ENCODE data around the gene XXYLT1. TPM values are rescaled to one million over a fixed set of nuclear protein-coding genes. Genes with fewer than 3 reads are reported as not detected.
A peak's percentile ranks its signal among the peaks of the same experiment; 100 is the strongest.

Gene XXYLT1
- total and polyA plus RNA-seq, 7 donors: 2.5 to 13.8 (median 11.1) TPM

DNA sequence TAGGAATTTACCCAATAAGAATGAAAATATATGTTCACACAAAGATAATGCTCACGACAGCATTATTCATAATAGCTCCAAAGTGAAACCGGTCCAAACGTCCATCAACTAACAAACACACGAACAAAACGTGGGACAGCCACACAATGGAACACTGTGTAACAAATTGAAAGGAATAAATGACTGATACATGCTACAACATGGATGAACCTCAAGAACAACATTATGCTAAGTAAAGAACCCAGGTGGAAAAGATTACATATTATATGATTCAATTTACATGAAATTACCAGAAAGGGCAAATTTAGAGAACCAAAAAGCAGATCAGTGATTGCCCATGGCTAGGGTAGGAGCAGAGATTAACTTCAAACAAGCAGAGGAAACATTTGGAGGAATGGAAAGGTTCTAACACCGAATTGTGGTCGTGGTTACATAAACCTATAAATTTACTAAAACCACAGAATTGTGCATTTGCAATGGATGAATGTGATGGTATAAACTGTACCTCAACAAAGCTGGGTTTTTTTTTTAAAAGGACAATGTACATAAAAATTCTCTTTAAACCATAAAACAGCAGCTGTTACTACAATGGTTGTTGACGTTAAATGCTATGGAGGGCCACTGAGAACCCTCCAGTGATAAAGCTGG lies 76.3 kb downstream of the XXYLT1 start:
- WGBS, 2 donors: 36 to 47% methylated on average over 8 of the region's 8 CpGs
- Histone ChIP-seq H3K27ac (peak overlapping the region in 3 of 4 donors; percentile 74 to 80 (median 74)), H3K4me3 (no peak overlapping the region), H3K36me3 (no peaks in the 10 kb centered on the region), H3K27me3 (no peaks in the 10 kb centered on the region), H3K9me3 (peaks cover 0 to 5% (median 0%) of the 10 kb centered on the region in 4 donors), H3K4me1 (peaks cover 0 to 27% (median 17%) of the 10 kb centered on the region in 4 donors)
- TF ChIP-seq POLR2AphosphoS5 (IDR thresholded peaks at IDR 0.05) (no peak), EP300 (IDR thresholded peaks at IDR 0.05) (no peak), POLR2A (IDR thresholded peaks at IDR 0.05) (no peak)
- TF ChIP-seq, protein P1, sequence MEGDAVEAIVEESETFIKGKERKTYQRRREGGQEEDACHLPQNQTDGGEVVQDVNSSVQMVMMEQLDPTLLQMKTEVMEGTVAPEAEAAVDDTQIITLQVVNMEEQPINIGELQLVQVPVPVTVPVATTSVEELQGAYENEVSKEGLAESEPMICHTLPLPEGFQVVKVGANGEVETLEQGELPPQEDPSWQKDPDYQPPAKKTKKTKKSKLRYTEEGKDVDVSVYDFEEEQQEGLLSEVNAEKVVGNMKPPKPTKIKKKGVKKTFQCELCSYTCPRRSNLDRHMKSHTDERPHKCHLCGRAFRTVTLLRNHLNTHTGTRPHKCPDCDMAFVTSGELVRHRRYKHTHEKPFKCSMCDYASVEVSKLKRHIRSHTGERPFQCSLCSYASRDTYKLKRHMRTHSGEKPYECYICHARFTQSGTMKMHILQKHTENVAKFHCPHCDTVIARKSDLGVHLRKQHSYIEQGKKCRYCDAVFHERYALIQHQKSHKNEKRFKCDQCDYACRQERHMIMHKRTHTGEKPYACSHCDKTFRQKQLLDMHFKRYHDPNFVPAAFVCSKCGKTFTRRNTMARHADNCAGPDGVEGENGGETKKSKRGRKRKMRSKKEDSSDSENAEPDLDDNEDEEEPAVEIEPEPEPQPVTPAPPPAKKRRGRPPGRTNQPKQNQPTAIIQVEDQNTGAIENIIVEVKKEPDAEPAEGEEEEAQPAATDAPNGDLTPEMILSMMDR (IDR thresholded peaks at IDR 0.05): no peak
- intact Hi-C loops (cut with DNase I): loop anchor here (5.0 kb wide), 1 partner anchor 58 kb away; no protein-coding TSS in a partner anchor
- peak; percentile 14 for DNase-seq

DNA sequence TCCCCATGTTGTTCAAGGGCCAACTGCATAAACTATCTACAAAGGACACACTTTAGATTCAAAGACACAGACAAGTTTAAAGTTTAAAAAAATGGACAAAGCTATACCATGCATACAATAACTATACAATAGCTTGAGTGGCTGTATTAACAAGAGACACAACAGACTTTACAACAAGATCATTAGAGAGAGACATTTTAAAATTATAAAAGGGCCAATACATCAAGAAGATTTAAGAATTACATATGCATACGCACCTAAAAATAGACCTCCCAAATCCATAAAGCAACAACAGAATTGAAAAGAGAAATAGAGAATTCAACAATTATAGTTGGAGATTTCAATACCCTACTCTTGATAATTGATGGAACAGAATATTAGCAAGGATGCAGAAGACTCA lies 79.4 kb downstream of the XXYLT1 start:
- Histone ChIP-seq H3K4me1 (peaks cover 0 to 43% (median 35%) of the 10 kb centered on the region in 4 donors), H3K36me3 (no peaks in the 10 kb centered on the region), H3K27ac (no peak overlapping the region), H3K27me3 (no peaks in the 10 kb centered on the region), H3K4me3 (no peak overlapping the region), H3K9me3 (peaks cover 0 to 5% (median 0%) of the 10 kb centered on the region in 4 donors)
- 98 to 100% methylated on average over 1 of the region's 1 CpG for WGBS, 2 donors
- TF ChIP-seq POLR2AphosphoS5 (IDR thresholded peaks at IDR 0.05): no peak
- TF ChIP-seq POLR2A (IDR thresholded peaks at IDR 0.05): no peak
- TF ChIP-seq EP300 (IDR thresholded peaks at IDR 0.05): no peak
- TF ChIP-seq, protein P1 (IDR thresholded peaks at IDR 0.05): no peak
- intact Hi-C loops (cut with DNase I): no loop called here
- DNase-seq: no peak

DNA sequence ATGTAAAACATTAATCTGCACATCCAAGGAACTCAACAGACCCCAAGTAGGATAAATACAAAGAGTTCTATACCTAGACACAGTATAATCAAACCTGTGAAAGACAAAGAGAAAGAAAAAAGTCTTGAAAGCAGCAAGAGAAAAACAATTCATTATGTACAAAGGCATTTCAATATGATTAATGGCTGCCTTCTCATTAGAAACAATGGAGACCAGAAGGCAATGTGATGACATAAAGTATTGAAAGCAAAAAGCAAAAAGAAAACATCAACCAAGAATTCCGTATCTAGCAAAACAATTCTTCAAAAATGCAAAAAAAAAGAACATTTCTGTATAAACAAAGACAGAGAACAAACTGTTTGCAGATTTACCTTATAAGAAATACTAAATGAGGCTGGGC lies 81.1 kb downstream of the XXYLT1 start:
- Histone ChIP-seq H3K36me3 (no peaks in the 10 kb centered on the region), H3K4me3 (no peak overlapping the region), H3K4me1 (peaks cover 0 to 40% (median 38%) of the 10 kb centered on the region in 4 donors), H3K27me3 (no peaks in the 10 kb centered on the region), H3K27ac (no peak overlapping the region), H3K9me3 (peaks cover 0 to 5% (median 0%) of the 10 kb centered on the region in 4 donors)
- no peak for TF ChIP-seq EP300 (IDR thresholded peaks at IDR 0.05)
- no peak for TF ChIP-seq POLR2A (IDR thresholded peaks at IDR 0.05)
- TF ChIP-seq, protein P1 (IDR thresholded peaks at IDR 0.05): no peak
- TF ChIP-seq POLR2AphosphoS5 (IDR thresholded peaks at IDR 0.05): no peak
- 91 to 95% methylated on average over 1 of the region's 1 CpG for WGBS, 2 donors
- intact Hi-C loops (cut with DNase I): no loop called here
- no peak for DNase-seq

DNA sequence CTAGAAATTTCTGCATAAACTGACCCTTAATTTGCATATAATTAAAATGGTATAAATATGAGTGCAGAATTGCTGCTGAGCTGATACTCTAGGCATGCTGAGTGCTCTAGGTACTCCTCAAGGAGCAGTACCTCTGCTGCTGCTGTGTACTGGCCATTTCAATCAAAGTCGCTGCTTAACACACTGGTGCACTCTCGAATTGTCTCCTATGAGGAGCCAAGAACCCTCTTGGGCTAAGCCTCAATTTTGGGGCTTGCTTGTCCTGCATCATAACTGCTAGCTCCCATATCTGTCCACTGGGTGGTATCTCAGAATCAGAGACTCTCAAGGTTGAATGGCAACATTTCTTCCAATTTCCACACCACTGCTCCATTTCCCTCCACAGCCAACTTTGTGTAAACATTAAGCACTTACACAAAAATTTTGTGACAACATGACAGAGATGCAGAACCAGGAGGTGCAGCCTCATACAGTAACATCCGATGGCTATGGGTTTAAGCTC lies 82.5 kb downstream of the XXYLT1 start:
- 93 to 95% methylated on average over 3 of the region's 3 CpGs for WGBS, 2 donors
- H3K27me3 ChIP-seq: no peaks in the 10 kb centered on the region
- no peaks in the 10 kb centered on the region for H3K36me3 ChIP-seq
- H3K27ac ChIP-seq: peak overlapping the region in 3 of 4 donors; percentile 60 to 73 (median 66)
- intact Hi-C loops (cut with DNase I): no loop called here
- H3K4me3 ChIP-seq: no peak overlapping the region
- H3K4me1 ChIP-seq: peaks cover 0 to 53% (median 48%) of the 10 kb centered on the region in 4 donors
- peaks cover 0 to 5% (median 0%) of the 10 kb centered on the region in 4 donors for H3K9me3 ChIP-seq
- peak; percentile 30 for DNase-seq
- TF ChIP-seq EP300 (IDR thresholded peaks at IDR 0.05): no peak
- TF ChIP-seq, protein P1 (IDR thresholded peaks at IDR 0.05): no peak
- TF ChIP-seq POLR2AphosphoS5 (IDR thresholded peaks at IDR 0.05): no peak
- TF ChIP-seq POLR2A (IDR thresholded peaks at IDR 0.05): no peak
